NCI-H82 treated with DMSO at 0.1 percent for 48 hours (cell line): Measurements from ENCODE around the gene ZNF541.
"Not testable (repeated sequence)": the region's sequence is repeated elsewhere in the genome, so short reads cannot be mapped to it uniquely, and the experiment has no call there.

ENCODE experiments used
- DNase-seq: peaks from one replicate; lab custom pipeline; 2025; ENCODE audit not compliant: unreplicated experiment; lab: John Stamatoyannopoulos, UW

The ZNF541 gene

DNA sequence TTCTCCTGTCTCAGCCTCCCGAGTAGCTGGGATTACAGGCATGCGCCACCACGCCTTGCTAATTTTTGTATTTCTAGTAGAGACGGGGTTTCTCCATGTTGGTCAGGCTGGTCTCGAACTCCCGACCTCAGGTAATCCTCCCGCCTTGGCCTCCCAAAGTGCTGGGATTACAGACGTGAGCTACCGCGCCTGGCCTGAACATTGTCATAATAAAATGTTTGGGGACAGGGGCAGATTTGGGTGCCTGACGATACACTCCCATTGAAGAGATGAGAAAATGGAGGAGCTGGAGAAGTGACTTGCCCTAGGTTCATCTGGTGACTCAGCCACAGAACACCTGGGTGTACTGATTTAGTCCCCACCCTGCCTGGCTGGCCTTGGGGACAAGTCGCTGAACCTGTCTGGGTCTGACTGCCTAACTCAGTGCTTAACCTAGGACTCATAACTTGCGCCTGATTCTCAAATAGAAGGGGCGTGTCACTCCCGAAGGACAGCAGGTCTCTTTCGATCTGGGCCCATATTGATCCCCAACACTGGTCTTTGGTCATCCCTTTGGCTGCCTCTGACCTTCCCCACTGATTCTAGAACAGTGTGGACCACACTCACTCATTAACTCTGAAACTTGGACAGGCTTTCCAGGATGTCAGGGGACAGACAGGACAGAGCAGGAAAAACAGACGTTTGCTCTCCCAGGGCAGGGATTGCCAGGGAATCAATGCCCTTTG, 28.4 kb upstream of the ZNF541 start:
- DNase-seq: no peak

DNA sequence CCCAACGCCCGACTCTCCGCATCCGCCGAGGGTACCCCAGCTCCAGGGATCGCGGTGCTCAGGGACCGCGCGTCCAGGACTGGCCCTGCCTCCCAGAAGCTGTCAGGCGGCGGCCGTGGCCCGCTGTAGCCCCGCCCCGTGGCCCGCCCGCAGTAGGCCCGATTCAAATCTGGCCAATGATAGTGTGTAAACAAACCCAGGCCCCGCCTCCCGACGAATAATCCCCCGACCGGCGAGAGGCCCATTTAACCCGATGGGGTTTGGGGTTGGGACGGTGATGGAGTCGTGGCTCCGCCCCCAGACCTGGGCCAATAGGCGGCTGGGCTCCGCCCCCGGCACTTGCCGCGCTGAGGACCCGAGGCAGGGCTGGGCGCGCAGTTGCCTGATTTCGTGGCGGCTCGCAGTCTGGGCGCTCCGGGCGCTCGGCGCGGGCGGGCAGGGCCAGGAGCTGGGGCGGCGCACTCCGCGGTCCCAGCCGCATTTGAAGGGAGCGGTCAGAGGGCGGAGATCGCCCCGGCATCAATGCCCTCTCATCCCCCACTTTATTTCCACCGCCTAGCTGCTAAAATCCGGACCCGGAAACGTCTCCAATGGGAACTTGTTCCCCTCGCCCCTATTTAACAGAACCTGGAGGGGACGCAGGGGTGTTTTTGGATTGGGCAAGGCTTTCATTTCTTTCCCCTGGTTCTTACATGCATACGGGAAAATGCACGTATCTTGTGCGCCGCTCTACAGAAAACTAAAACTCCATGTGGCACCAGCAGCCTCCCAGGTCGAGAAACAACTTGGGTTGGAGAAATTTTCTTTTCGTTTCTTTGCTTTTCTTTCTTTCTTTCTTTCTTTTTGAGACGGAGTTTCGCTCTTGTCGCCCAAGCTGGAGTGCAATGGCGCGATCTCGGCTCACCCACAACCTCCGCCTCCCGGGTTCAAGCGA, 27.6 kb upstream of the ZNF541 start:
- peak; percentile 95 for DNase-seq

DNA sequence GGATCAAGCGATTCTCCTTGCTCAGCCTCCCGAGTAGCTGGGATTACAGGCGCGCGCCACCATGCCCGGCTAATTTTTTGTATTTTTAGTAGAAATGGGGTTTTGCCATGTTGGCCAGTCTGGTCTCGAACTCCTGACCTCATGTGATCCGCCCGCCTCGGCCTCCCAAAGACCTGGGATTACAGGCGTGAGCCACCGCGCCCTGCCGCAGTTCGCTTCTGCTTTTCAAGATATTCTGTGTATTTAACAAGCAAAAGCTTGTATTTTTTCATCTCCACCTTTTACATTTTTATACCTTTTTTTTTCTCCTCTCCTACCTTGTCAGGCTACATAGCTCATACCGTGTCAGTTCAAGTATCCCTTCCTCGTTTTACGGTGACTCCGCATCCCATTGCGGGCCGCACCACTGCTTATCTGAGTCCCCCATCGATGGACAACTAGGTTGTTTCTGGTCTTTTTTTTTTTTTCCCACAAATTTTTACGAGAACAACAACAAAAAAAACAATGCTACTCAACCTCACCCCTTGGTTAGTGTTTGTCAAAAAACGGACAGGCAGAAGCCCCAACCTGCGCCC, 26.8 kb upstream of the ZNF541 start:
- DNase-seq: not testable (repeated sequence)

DNA sequence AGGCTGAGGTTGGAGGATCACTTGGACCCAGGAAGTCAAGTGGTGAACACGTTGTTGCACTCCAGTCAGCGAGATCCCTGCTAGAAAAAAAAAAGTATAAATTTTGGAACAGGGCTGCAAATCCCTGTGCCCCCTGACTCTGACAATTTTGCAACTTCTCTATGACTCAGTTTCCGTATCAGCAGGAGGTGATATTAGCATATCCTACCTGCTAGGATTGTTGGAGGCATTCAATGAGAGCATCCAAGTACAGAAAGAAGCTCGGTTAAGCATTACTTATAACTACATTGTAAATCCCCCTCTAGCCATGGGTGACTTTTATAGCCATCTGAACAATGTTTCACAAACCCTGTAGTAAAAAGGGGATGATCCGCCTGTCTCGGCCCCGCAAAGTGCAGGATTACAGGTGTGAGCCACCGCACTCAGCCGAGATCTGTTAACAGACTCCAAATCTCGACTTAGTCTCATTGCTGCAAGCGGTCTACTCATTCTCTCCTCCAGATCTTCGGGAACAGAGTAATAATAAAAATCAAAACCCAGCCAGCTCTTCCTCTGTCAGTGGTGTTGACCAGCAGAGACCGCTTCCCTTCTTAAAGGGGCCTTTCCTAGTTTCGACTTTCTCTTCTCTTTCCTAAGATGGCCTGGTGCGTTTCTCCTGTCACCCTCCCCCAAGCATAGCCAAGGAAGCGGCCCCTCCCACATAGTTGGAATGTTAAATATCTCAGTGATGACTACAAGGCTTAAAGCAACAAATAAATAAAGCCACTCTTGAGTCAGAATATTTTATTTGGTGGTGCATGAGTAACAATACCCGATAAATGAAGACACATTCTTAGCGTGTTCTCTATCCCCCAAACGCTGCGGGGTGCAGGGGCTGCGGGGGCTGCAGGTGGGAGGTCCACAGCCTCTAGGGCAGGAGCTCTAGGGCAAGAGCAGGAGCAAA, 25.7 kb upstream of the ZNF541 start:
- DNase-seq: no peak

DNA sequence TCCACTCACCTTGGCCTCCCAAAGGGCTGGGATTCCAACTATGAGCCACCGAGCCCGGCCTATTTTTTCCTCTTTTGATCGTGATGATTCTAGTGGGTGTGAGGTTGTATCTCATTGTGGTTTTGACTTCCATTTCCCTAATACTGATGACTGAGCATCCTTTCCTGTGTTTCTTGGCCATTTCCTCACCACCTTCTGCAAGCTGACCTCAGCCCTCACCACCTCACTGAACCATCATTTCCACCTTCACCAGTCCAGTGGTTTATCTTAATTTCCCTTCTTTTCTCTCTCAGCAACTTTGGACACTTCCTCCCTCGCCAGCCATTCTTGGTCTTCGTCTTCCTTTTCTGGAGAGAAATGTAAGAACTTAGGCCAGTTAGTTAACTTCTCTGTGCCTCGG, 23.0 kb upstream of the ZNF541 start:
- DNase-seq: no peak

DNA sequence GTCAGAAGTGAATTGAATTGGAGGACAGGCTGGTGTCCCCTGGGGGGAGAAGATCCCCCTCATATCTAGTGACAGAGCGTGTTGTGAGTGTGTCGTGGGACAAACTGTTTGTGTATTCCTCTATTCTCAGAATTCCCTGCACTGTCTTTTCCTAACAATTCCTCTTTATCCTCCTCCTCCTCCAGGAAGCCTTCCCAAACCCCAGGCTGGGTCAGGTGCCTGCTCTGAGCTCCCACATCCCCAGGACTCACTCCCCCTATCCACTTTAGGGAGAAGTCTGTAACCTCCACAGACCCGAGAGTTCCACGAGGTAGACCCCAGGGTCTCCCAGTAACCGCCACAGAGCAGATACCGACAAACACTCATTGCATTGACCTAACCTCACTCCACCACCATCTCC, 20.9 kb upstream of the ZNF541 start:
- DNase-seq: no peak

DNA sequence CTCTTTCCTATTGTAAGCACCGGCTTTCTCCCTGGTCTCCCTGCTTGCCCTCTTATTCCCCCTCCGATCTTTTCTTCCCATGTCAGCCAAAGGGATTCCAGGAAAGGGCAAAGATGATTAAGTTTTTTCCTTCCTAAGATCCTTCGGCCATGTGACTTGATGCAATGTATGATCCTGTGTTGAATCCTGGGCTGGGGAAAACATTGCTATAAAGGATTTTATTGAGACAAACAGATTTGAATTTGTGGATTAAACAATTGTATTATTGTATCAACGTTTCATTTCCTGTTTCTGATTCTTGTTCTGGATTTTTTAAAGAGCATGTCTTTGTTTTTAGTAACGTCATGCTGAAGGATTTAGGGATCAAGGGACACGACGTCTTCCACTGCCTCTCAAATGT, 16.9 kb upstream of the ZNF541 start:
- DNase-seq: no peak

DNA sequence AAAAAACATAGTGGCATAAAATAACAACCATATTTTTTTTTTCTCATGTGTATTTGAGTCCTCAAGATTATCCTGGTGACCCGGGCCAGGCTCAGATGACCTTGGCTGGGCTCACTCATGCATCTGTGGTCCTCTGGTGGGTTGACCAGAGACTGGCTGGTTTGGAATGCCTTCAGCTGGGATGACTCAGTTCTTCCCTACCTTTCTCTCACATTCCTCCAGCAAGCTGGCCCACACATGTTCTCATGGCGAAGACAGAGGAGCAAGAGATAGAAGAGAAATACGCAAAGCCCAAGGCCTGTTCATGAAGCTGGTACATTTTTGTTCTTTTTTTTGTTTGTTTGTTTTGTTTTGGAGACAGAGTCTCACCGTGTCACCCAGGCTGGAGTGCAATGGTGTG, 14.3 kb upstream of the ZNF541 start:
- no peak for DNase-seq

DNA sequence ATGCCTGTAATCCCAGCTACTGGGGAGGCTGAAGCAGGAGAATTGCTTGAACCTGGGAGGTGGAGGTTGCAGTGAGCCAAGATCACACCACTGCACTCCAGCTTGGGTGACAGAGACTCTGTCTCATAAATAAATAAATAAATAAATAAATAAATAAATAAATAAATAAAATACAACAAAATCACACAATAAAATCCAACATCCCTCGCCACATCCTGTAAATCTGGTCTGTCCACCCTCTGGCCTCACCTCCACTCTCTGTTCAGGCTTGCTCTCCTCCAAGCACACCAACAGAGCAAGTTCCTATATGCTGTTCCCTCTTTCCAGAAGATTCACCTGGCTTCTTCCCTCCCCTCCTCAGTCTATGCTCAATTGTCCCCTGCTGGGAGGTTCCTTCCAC, 10.2 kb upstream of the ZNF541 start:
- DNase-seq: not testable (repeated sequence)

DNA sequence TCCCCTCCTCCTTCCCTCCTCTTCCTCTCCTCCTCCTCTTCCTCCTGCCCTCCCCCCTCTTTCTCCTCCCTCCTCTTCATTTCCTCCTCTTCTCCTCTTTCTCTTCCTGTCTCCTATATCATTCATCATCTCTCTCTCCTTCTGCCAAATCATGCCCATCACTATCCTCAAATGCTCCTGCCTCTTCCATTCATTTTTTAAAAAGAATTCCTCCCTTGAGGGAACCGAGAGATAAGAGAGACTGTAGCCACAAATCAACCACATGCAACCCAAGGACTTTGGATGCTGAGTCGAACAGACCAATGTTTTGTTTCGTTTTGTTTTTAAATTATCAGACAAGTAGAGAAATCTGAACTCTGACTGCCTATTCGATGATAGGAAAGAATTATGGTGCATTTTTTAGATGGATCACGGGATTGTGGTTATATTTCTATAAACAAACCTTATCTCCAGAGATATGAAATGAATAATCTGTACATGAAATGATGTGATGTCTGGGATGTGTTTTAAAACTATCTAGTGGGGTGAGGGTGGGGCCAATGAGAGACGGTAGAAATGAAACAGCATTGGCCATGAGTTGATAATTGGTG, 9.5 kb upstream of the ZNF541 start:
- DNase-seq: no peak

DNA sequence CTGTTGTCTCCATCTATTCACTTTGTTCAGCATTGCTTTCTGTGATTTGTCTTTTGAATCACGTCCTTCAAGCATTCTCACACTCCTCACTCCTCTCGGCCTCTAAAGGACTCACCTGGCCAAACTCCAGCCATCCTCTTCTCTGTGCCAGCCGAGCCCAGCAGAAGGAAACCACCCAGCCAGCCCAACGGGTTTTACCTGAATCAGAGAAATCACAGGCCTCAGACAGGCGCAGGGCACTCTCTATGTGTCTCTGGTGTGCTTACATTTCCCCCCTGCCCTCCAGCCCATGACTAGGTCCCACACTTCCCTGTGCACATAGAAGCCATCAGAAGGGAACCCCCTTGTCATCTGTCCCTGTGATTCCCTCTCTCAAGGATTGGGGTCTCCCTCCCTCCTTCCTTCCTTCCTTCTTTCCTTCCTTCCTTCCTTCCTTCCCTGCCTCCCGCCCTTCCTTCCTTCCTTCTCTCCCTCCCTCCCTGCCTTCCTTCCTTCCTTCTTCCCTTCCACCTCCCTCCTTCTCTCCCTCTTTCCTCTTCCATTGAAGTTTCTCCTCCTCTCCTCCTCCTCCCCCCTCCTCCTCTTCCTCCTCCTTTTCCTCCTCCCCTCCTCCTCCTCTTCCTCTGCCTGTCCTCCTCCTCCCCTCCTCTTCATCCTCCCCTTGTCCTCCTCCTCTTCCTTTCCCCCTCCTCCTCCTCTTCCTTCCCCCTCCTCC, 8.8 kb upstream of the ZNF541 start:
- no peak for DNase-seq

DNA sequence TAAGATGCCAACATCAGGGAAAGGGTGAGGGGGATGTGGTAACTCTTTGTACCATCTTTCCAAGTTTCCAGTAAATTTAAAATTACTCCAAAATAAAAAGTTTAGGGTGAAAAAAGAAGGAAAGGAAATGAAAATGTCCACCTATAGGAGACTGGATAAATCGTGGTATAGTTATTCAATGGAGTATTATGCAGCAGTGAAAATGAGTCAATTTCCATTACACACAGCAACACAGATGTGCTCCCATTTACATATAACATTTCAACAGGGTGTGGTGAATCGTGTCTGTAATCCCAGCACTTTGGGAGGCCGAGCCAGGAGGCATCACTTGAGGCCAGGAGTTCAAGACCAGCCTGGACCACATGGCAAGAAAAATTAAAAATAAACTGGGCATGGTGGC, 7.4 kb upstream of the ZNF541 start:
- no peak for DNase-seq

DNA sequence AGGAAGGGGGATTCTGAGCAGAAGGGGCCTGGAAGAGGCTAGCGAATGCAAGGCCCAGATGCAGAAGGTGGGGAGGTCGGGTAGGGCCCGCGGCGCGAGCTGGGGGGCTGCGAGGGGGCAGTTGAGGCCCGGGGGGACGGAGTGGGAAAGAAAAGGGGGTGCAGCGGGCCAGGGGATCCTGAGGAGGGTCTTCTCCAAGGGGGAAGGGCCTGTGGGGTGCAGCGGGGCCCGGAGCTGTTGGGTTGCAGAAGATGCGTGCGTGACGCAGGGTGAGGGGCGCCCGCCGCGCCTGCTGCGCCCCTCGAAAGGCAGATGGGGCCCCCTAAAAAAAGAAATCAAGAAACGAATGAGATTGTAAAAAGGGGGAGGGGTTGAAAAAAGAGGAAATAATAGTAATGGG, 313 bp downstream of the ZNF541 start:
- DNase-seq: no peak

DNA sequence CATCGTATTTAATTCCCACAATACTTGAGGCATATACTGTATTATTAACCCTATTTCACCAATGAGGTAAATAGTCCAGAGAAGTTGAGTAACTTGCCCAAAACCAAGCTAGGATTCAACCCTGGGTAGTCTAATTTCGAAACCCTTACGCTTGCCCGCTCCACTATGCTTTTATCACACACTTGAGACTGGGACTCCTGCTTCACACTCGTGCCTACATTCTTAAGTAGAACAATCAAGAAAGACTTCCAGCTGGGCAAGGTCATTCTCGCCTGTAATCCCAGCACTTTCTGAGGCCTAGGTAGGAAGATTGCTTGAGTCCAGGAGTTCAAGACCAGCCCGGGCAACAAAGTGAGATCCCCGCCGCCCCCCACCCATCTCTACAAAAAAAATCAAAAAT, 3.6 kb downstream of the ZNF541 start:
- no peak for DNase-seq

DNA sequence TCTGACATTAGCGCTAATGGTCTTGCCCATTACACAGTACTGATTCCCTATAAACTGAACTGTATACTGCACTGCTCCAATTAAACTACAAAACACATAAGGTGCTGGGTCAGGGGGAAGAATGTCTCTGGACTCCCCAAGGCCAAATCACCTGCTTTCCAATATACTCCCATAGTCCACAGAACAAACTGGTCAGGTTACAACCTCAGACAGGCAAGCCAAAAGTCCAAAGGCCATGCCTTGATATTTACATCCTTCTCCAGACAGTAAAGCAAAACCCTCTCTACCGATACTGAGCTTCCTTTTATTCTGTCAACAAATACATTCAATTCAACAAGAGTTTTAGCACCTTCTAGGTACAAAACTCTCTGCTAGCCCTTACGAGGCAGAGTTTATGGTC, 8.9 kb downstream of the ZNF541 start:
- no peak for DNase-seq

DNA sequence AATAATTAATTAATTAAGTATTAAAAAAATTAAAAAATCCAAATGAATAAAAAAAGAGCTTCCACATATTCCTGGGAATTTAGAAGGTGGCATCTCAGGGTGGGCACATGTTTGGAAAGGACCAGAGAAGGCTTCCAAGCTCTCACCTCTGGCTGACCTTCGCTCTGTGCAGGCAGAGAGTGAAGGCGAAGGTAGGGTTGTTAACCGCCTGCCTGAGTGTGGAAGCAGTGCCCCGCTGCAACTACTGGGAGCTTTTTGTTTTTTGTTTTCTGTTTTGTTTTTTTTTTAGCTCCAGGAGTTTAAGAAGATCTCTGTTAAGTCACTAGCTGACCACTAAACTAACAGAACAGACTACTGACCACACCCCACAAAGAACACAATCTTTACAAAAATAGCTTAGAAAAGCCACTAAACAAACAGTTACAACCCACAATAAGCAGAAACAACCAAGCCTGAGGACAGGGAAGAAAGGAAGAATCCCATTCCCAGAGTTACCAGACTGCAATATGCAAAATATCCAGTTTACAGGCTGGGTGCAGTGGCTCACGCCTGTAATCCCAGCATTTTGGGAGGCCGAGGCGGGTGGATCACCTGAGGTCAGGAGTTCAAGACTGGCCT, 11.4 kb downstream of the ZNF541 start:
- DNase-seq: no peak

DNA sequence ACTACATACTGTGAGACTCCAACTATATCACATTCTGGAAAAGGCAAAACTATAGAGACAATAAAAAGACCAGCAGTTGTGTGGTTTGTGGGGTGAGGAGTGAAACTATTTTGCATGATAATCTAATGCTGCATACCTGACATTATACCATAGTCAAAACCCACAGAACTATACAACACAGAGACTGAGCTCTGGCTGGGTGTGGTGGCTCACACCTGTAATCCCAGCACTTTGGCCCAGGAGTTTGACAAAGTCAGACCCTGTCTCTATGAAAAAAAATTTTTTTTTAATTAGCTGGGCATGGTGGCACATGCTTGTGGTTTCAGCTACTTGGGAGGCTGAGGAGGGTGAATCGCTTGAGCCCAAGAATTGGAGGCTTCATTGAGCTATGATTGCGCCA, 11.9 kb downstream of the ZNF541 start:
- no peak for DNase-seq

DNA sequence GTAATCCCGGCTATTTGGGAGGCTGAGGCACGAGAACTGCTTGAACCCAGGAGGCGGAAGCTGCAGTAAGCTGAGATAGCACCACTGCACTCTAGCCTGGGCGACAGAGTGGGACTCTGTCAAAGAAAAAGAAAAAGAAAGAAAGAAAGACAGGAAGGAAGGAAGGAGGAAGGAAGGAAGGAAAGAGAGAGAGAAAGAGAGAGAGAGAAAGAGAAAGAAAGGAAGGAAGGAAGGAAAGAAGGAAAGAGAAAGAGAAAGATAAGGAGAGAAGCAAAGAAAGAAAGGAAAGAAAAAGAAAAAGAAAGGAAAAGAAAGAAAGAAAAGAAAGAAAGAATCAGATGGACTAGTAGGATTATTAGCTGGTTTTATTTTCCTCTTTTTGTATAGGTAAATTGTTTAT, 22.8 kb downstream of the ZNF541 start:
- DNase-seq: no peak

DNA sequence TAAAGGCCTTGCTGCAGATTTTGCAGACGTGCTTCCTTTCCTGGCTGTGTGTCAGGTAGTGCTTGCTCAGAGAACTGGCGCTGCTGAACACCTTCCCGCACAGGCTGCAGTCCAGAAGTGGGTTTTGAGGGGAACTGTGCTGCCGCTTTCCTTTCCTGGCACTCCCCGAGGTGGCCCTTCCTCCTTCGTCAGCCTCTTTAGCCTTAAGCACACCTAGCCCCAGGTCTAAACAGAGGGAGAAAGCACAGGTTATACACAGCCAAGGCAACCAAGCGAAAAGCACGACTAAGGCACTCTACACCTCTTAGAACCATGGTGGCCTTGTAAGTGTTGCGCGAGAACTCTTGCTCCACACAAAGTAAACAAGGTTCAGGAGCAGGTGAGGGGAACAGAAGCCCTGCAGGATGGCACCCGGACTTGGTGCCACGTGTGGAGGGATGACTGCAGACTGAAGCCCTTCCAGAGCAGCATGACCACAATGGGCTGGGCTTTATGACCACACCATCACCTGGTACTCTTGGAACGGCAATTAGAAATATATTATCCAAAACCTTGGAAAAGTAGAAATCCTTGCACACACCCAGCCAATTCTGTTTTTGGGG, 23.6 kb downstream of the ZNF541 start:
- DNase-seq: no peak
